HepG2 (cell line): Measurements from ENCODE around the gene TADA2B. TPM values are rescaled to one million over a fixed set of nuclear protein-coding genes. Genes with fewer than 3 reads are reported as not detected.
A peak's percentile ranks its signal among the peaks of the same experiment; 100 is the strongest.

Source experiments
- CAMTA2 ChIP-seq: sonication (generic); formaldehyde crosslinking; IDR thresholded peaks from 2 replicates; pipeline ENCODE4 v1.4.0; 2020; ENCODE audit warnings: mild to moderate bottlenecking, missing genetic modification reagents, borderline replicate concordance
- CEBPG ChIP-seq: IDR thresholded peaks from 2 replicates; pipeline ENCODE4 v1.6.1; 2016
- HIVEP1 ChIP-seq: sonication (generic); formaldehyde crosslinking; IDR thresholded peaks from 2 replicates; pipeline ENCODE4 v1.4.0; 2020; ENCODE audit warnings: mild to moderate bottlenecking, missing genetic modification reagents
- HOXA5 ChIP-seq: sonication (generic); formaldehyde crosslinking; IDR thresholded peaks from 2 replicates; pipeline ENCODE4 v1.4.0; 2020; ENCODE audit warnings: missing genetic modification reagents
- MED8 ChIP-seq: sonication (generic); formaldehyde crosslinking; IDR thresholded peaks from 2 replicates; pipeline ENCODE4 v1.8.1; 2023; ENCODE audit warnings: mild to moderate bottlenecking, missing genetic modification reagents; ENCODE audit not compliant: insufficient replicate concordance
- MIXL1 ChIP-seq: IDR thresholded peaks from 2 replicates; pipeline ENCODE4 v1.6.1; 2016
- NFKBIZ ChIP-seq: IDR thresholded peaks from 2 replicates; pipeline ENCODE4 v1.6.1; 2018; ENCODE audit warnings: missing genetic modification reagents, missing compliant biosample characterization
- NR2F1 ChIP-seq, 2 experiments: fragments of 450-650 bp in 1 of 2; formaldehyde crosslinking in 1 of 2; IDR thresholded peaks; 2 replicates each; pipeline versions ENCODE4 v1.5.0 to v1.6.1; 2016 to 2020; ENCODE audit warnings: mild to moderate bottlenecking in 1 of 2, missing compliant biosample characterization in 1 of 2, missing genetic modification reagents in 1 of 2, moderate library complexity in 1 of 2
- PITX1 ChIP-seq: sonication (generic); formaldehyde crosslinking; IDR thresholded peaks from 2 replicates; pipeline ENCODE4 v1.5.1; 2020; ENCODE audit warnings: mild to moderate bottlenecking, missing genetic modification reagents
- SMC3 ChIP-seq: IDR thresholded peaks from 2 replicates; pipeline ENCODE4 v1.6.1; 2011; ENCODE audit warnings: low read length, improper control_type of control experiment
- ZNF207 ChIP-seq: fragments of 450-650 bp; IDR thresholded peaks from 2 replicates; pipeline ENCODE4 v1.6.1; 2016; ENCODE audit warnings: antibody characterized with exemption, borderline replicate concordance
- ZNF292 ChIP-seq: sonication (generic); formaldehyde crosslinking; IDR thresholded peaks from 2 replicates; pipeline ENCODE4 v1.8.1; 2022; ENCODE audit warnings: mild to moderate bottlenecking, low read depth, missing genetic modification reagents, borderline replicate concordance
- ZNF564 ChIP-seq: sonication (generic); formaldehyde crosslinking; IDR thresholded peaks from 2 replicates; pipeline ENCODE4 v1.8.1; 2023; ENCODE audit warnings: mild to moderate bottlenecking, missing genetic modification reagents
- ZNF747 ChIP-seq: sonication (generic); formaldehyde crosslinking; IDR thresholded peaks from 2 replicates; pipeline ENCODE4 v1.8.1; 2023; ENCODE audit warnings: missing genetic modification reagents, mild to moderate bottlenecking, borderline replicate concordance
- polyA plus RNA-seq, 8 experiments: library from polyadenylated mRNA; depleted of rRNA in 3 of 8; stranded (reverse) in 7 of 8; unstranded in 1 of 8; fragments of >200 nt; fragmentation: Illumina TruSeq in 4 of 8; extraction: Trizol in 4 of 8; gene quantifications; 2 replicates each; pipeline versions ENCODE4 v1.2.1 to v1.2.3, GENCODE V29; 2011 to 2016; ENCODE audit warnings: low read depth in 4 of 8, missing spikeins in 1 of 8, mixed read lengths in 1 of 8; ENCODE audit not compliant: insufficient read depth in 1 of 8
- total RNA-seq, 5 experiments: library from RNA; depleted of rRNA; stranded (reverse); fragments of >200 nt; fragmentation: Illumina TruSeq; extraction: Trizol; gene quantifications; 2 replicates each; pipeline ENCODE4 v1.2.3, GENCODE V29; 2016; ENCODE audit warnings: low read depth in 1 of 5
- TF ChIP-seq, protein P1 (sequence below): sonication (generic); formaldehyde crosslinking; IDR thresholded peaks from 2 replicates; pipeline ENCODE4 v1.5.0; 2020; ENCODE audit warnings: mild to moderate bottlenecking, missing genetic modification reagents
- TF ChIP-seq, protein P2 (sequence below): sonication (generic); formaldehyde crosslinking; IDR thresholded peaks from 2 replicates; pipeline ENCODE4 v1.4.0; 2020; ENCODE audit warnings: mild to moderate bottlenecking, missing genetic modification reagents
- TF ChIP-seq, protein P3 (sequence below): sonication (generic); formaldehyde crosslinking; IDR thresholded peaks from 2 replicates; pipeline ENCODE4 v1.5.0; 2020; ENCODE audit warnings: mild to moderate bottlenecking, missing genetic modification reagents, moderate library complexity
- TF ChIP-seq, protein P4 (sequence below): sonication (generic); formaldehyde crosslinking; conservative IDR thresholded peaks from 2 replicates; pipeline ENCODE4 v1.8.0; 2022; ENCODE audit warnings: low read depth, missing genetic modification reagents
- TF ChIP-seq, protein P5 (sequence below): sonication (generic); formaldehyde crosslinking; IDR thresholded peaks from 2 replicates; pipeline ENCODE4 v1.4.0; 2020; ENCODE audit warnings: mild to moderate bottlenecking, low read depth, missing genetic modification reagents

TADA2B gene
- total and polyA plus RNA-seq, 2 of the 13 experiments (the other 11 are each of a cell fraction or from before 2014, with no cell fraction given), result 4.6 to 8.9 TPM

DNA sequence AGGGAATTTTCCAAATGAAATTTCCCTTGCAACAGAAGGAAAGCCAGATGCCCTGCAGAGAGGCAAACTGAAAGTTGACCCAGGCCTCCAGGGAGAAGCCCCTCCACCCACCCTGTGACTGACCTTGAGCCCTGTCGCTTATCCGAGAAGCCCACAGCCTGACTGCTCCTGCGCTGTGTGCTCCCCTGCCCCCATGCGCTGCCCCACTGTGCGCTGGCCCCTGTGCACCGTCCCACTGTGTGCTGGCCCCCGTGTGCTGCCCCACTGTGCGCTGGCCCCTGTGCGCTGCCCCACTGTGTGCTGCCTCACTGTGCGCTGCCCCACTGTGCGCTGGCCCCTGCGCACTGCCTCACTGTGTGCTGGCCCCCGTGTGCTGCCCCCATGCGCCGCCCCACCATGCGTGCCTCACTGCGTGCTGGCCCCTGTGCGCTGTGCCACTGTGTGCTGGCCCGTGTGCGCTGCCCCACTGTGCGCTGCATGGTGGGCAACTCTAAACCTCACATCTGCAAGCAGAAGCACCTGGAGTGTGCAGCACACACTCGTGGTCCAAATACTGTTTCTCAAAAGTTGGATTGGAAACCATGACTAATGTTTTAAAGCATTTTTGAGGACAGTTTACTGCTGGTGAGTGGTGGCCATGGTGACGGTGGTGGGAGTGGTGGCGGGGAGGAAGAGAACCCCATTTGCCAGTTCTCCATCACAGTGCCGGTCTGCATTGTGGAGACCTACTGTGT lies 33.0 kb downstream of the TADA2B start (continued):
- TF ChIP-seq, protein P1, sequence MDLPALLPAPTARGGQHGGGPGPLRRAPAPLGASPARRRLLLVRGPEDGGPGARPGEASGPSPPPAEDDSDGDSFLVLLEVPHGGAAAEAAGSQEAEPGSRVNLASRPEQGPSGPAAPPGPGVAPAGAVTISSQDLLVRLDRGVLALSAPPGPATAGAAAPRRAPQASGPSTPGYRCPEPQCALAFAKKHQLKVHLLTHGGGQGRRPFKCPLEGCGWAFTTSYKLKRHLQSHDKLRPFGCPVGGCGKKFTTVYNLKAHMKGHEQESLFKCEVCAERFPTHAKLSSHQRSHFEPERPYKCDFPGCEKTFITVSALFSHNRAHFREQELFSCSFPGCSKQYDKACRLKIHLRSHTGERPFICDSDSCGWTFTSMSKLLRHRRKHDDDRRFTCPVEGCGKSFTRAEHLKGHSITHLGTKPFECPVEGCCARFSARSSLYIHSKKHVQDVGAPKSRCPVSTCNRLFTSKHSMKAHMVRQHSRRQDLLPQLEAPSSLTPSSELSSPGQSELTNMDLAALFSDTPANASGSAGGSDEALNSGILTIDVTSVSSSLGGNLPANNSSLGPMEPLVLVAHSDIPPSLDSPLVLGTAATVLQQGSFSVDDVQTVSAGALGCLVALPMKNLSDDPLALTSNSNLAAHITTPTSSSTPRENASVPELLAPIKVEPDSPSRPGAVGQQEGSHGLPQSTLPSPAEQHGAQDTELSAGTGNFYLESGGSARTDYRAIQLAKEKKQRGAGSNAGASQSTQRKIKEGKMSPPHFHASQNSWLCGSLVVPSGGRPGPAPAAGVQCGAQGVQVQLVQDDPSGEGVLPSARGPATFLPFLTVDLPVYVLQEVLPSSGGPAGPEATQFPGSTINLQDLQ, result no peak
- TF ChIP-seq ZNF207 (no peak), HOXA5 (no peak), ZNF747 (CRISPR knock-in tag) (no peak), SMC3 (no peak), ZNF292 (CRISPR knock-in tag) (no peak), NR2F1 (CRISPR knock-in tag; IDR thresholded peaks at IDR 0.05) (no peak), MED8 (CRISPR knock-in tag) (no peak), NFKBIZ (no peak), ZNF564 (peak; percentile 61; the same call in 1 of the 2 replicates), HIVEP1 (CRISPR knock-in tag) (no peak), CAMTA2 (CRISPR knock-in tag) (no peak), PITX1 (CRISPR knock-in tag) (0 out of 2 replicates have a peak, but pooled peaks have one; percentile 43), CEBPG (CRISPR knock-in tag) (no peak), MIXL1 (no peak)
- TF ChIP-seq, protein P2, sequence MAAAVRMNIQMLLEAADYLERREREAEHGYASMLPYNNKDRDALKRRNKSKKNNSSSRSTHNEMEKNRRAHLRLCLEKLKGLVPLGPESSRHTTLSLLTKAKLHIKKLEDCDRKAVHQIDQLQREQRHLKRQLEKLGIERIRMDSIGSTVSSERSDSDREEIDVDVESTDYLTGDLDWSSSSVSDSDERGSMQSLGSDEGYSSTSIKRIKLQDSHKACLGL (CRISPR knock-in tag), result peak; percentile 10; the same call in 1 of the 2 replicates
- TF ChIP-seq, protein P3, sequence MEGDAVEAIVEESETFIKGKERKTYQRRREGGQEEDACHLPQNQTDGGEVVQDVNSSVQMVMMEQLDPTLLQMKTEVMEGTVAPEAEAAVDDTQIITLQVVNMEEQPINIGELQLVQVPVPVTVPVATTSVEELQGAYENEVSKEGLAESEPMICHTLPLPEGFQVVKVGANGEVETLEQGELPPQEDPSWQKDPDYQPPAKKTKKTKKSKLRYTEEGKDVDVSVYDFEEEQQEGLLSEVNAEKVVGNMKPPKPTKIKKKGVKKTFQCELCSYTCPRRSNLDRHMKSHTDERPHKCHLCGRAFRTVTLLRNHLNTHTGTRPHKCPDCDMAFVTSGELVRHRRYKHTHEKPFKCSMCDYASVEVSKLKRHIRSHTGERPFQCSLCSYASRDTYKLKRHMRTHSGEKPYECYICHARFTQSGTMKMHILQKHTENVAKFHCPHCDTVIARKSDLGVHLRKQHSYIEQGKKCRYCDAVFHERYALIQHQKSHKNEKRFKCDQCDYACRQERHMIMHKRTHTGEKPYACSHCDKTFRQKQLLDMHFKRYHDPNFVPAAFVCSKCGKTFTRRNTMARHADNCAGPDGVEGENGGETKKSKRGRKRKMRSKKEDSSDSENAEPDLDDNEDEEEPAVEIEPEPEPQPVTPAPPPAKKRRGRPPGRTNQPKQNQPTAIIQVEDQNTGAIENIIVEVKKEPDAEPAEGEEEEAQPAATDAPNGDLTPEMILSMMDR (CRISPR knock-in tag), result no peak
- TF ChIP-seq, protein P4, sequence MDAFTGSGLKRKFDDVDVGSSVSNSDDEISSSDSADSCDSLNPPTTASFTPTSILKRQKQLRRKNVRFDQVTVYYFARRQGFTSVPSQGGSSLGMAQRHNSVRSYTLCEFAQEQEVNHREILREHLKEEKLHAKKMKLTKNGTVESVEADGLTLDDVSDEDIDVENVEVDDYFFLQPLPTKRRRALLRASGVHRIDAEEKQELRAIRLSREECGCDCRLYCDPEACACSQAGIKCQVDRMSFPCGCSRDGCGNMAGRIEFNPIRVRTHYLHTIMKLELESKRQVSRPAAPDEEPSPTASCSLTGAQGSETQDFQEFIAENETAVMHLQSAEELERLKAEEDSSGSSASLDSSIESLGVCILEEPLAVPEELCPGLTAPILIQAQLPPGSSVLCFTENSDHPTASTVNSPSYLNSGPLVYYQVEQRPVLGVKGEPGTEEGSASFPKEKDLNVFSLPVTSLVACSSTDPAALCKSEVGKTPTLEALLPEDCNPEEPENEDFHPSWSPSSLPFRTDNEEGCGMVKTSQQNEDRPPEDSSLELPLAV (CRISPR knock-in tag), result no peak
- TF ChIP-seq, protein P5, sequence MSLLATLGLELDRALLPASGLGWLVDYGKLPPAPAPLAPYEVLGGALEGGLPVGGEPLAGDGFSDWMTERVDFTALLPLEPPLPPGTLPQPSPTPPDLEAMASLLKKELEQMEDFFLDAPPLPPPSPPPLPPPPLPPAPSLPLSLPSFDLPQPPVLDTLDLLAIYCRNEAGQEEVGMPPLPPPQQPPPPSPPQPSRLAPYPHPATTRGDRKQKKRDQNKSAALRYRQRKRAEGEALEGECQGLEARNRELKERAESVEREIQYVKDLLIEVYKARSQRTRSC (CRISPR knock-in tag), result no peak
